LNCaP clone FGC (cell line): Measurements from ENCODE around the gene IDH3B.
A peak's percentile ranks its signal among the peaks of the same experiment; 100 is the strongest.

Experiments
- DNase-seq: peaks from one replicate; pipeline ENCODE4 v3.0.0-alpha.2; 2011; ENCODE audit warnings: low read depth
- H3K4me3 ChIP-seq: 2 replicates; pipeline ENCODE4 v1.5.1; 2011; ENCODE audit warnings: mild to moderate bottlenecking, low read depth, low read length, control low read depth
- CTCF ChIP-seq: IDR thresholded peaks from 2 replicates; pipeline ENCODE4 v1.5.1; 2012; ENCODE audit warnings: mild to moderate bottlenecking; ENCODE audit not compliant: control insufficient read depth, insufficient read depth; ENCODE audit errors: extremely low read depth

IDH3B gene

GRCh38 chr20:2663887-2664719 lies at the start of gene IDH3B:
TSS of gene IDH3B (minus strand) at chr20:2664216. CDS start at chr20:2664188, 28 bp downstream.
- no peak for TF ChIP-seq CTCF
- DNase-seq: peak; percentile 86
- H3K4me3 ChIP-seq: peak within 1 kb of the TSS; percentile 82

- DNase-seq: no peak
- no peak overlapping the region for H3K4me3 ChIP-seq
- TF ChIP-seq CTCF: peak; percentile 52
These were observed 49.3 kb upstream of the IDH3B start for GRCh38 chr20:2713285-2713684.

DNA sequence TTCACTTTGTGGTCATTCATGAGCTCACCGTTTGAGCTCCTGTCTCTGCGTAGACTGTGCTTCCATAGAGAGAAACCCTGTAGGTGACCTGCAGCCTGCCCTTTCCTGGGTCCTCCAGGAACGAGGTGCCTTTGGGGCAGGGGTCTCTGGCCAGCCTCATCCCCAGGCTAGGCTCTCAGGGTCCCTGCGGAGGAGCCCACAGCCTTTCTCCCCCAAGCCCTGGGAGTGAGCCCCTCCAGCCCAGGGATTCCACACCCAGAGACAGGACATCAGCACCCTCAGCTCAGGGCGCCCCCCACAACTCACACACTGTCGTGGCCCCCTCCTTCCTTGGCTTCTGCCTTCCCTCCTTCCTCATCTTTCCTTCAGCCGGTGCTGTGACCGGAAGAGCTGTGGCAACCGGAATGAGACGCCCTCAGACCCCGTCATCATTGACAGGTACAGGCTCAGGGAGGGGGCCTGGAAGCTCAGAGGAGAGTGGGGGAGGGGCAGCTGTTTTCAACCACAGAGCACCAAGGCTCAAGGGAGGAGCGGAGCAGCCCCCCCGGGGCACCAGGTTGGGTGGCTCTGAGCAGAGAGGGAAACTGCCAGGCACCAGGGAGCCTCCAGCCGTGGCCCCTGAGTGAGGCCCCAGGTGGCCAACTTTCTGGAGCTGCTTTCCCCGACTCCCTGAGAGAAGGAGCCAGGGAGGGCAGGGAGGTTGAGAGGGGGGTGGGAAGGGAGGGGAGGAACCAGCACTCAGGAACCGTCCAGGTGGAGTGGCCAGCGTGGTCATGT lies 45.4 kb upstream of the IDH3B start:
- H3K4me3 ChIP-seq: no peak overlapping the region
- no peak for DNase-seq
- TF ChIP-seq CTCF: no peak

DNA sequence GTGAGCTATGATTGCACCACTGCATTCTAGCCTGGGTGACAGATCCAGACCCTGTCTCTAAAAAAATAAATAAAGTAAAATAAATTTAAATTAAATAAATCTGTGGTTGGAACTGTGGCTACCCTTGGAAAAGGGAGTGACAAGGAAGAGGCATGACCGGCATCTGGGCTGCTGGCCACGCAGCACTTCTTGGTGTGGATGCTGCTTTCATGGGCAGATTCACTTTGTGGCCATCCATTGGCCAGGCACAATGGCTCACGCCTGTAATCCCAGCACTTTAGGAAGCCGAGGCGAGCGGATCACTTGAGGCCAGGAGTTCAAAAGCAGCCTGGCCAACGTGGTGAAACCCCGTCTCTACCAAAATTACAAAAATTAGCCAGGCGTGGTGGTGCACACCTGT lies 44.6 kb upstream of the IDH3B start:
- H3K4me3 ChIP-seq: no peak overlapping the region
- DNase-seq: no peak
- TF ChIP-seq CTCF: no peak

GRCh38 chr20:2708073-2708415 lies 44.0 kb upstream of the IDH3B start:
- TF ChIP-seq CTCF: no peak
- no peak for DNase-seq
- H3K4me3 ChIP-seq: no peak overlapping the region

DNA sequence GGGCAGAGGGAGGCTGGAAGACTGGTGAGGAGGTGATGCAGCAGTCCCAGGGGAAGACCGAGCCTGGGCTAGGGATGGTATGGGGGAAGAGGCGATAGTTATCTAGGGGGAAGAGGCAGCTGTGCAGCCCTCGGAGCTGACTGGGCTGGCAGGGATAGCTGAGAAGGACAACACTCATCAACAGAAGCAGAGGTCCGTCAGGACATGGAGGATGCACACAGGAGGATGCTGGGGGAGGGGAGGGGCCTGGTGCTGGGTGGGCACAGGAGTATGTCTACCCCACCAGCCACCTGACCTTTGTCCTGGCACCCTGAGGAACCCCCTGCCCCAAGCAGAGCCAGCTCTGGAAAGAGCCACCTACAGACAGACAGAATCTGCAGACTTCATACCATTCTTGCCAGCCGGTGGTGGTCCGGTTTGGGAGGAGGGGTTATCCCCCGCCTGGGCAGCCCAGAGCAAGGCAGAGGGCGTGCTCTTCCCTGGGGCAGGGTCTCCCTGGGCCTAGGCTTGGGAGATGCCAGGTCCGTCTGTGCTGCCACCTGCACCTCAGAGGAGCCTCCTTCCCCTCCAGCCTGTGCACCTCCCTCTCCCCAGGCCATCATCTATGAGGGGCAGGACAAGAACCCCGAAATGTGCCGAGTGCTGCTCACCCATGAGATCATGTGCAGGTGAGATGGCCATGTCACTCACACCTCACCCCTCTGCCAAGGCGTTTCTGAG lies 43.5 kb upstream of the IDH3B start:
- no peak overlapping the region for H3K4me3 ChIP-seq
- TF ChIP-seq CTCF: no peak
- DNase-seq: no peak
